Activated B cell treated with CpG ODN at 0.5 μM for 24 hours (primary cell): Measurements from ENCODE around the gene ARL2BP. TPM values are rescaled to one million over a fixed set of nuclear protein-coding genes. Genes with fewer than 3 reads are reported as not detected.

Source experiments
- ATAC-seq: fragments of 200-7000 bp; cut with Tn5 transposase; one replicate; pipeline ENCODE4 v1.10.0; 2021; ENCODE audit warnings: low read depth, mild to moderate bottlenecking, moderate library complexity
- CTCF ChIA-PET: fragments of 350-600 bp; sonication (Branson Sonifier 250); formaldehyde crosslinking; loops from one replicate; lab custom pipeline; 2021; ENCODE audit warnings: antibody characterized with exemption; lab: Charles Lee
- POLR2A ChIA-PET: fragments of 350-600 bp; sonication (Branson Sonifier 250); formaldehyde crosslinking; loops from one replicate; lab custom pipeline; 2021; ENCODE audit warnings: antibody characterized with exemption; lab: Charles Lee
- DNase-seq: peaks from one replicate; pipeline ENCODE4 v3.0.0; 2022
- H3K27ac Mint-ChIP-seq: one replicate; pipeline ENCODE4 v1.8.0; 2020; ENCODE audit warnings: mixed read lengths
- H3K27me3 Mint-ChIP-seq: one replicate; pipeline ENCODE4 v1.8.0; 2021; ENCODE audit warnings: mixed read lengths
- H3K36me3 Mint-ChIP-seq: one replicate; pipeline ENCODE4 v1.8.0; 2021; ENCODE audit warnings: low read depth, mixed read lengths
- H3K4me1 Mint-ChIP-seq: one replicate; pipeline ENCODE4 v1.8.0; 2021; ENCODE audit warnings: mixed read lengths
- H3K4me3 Mint-ChIP-seq: one replicate; pipeline ENCODE4 v1.8.0; 2020; ENCODE audit warnings: mild to moderate bottlenecking, mixed read lengths
- H3K9me3 Mint-ChIP-seq: one replicate; pipeline ENCODE4 v1.8.0; 2020; ENCODE audit warnings: mixed read lengths
- CTCF ChIP-seq: fragments of 200-600 bp; IDR thresholded peaks from one replicate; pipeline ENCODE4 v1.8.0; 2022; ENCODE audit warnings: antibody characterized with exemption, mild to moderate bottlenecking
- intact Hi-C: fragments of 100-400 bp; cut with micrococcal nuclease; formaldehyde crosslinking; loops from one replicate; pipeline ENCODE4 v1.15.1; 2024
- total RNA-seq: library from RNA; stranded (reverse); gene quantifications from 2 replicates; pipeline ENCODE4 v1.2.3, GENCODE V29; 2022

The ARL2BP gene
- total RNA-seq, 1 donor from 2014 or later: 27.1 TPM

GRCh38 chr16:57229079-57229478, 16.0 kb upstream of the ARL2BP start:
- CTCF ChIA-PET: no interaction called here
- intact Hi-C loops: no loop called here
- H3K27ac Mint-ChIP-seq: no peak overlapping the region
- H3K4me3 Mint-ChIP-seq: no peak overlapping the region
- no peak for TF ChIP-seq CTCF
- peaks cover 1% of the 10 kb centered on the region for H3K4me1 Mint-ChIP-seq
- no peaks in the 10 kb centered on the region for H3K9me3 Mint-ChIP-seq
- ATAC-seq (no peak), DNase-seq (no peak)
- no peaks in the 10 kb centered on the region for H3K27me3 Mint-ChIP-seq
- POLR2A ChIA-PET: no interaction called here
- H3K36me3 Mint-ChIP-seq: peaks cover 83% of the 10 kb centered on the region

- Mint-ChIP-seq H3K4me1 (peaks cover 25% of the 10 kb centered on the region), H3K27ac (no peak overlapping the region), H3K4me3 (no peak overlapping the region), H3K27me3 (no peaks in the 10 kb centered on the region), H3K9me3 (no peaks in the 10 kb centered on the region), H3K36me3 (peaks cover 73% of the 10 kb centered on the region)
- no peak for ATAC-seq
- TF ChIP-seq CTCF: no peak
- ChIA-PET POLR2A (no interaction called here), CTCF (no interaction called here)
- DNase-seq: no peak
- intact Hi-C loops: no loop called here
These were observed 13.2 kb upstream of the ARL2BP start for GRCh38 chr16:57231821-57232350.

GRCh38 chr16:57233944-57234706, 10.9 kb upstream of the ARL2BP start:
- Mint-ChIP-seq H3K4me3 (no peak overlapping the region), H3K27ac (peak overlapping the region; percentile 85), H3K4me1 (peaks cover 30% of the 10 kb centered on the region), H3K9me3 (no peaks in the 10 kb centered on the region), H3K27me3 (no peaks in the 10 kb centered on the region), H3K36me3 (peaks cover 70% of the 10 kb centered on the region)
- ChIA-PET CTCF (no interaction called here), POLR2A (interaction anchor here (0.5 kb wide), 1 partner anchor 25 kb away, joined by 6 read pairs; no protein-coding TSS in a partner anchor)
- DNase-seq: no peak
- no peak for ATAC-seq
- TF ChIP-seq CTCF: no peak
- intact Hi-C loops: no loop called here

- CTCF ChIA-PET: no interaction called here
- H3K4me3 Mint-ChIP-seq: no peak overlapping the region
- H3K4me1 Mint-ChIP-seq: peaks cover 32% of the 10 kb centered on the region
- TF ChIP-seq CTCF: no peak
- DNase-seq (no peak), ATAC-seq (no peak)
- POLR2A ChIA-PET: interaction anchor here (0.5 to 1.7 kb wide), 4 partner anchors 11 to 49 kb away, joined by 3 to 6 read pairs (median 6); partner anchors contain the start of genes ARL2BP, PSME3IP1 and RSPRY1
- peaks cover 71% of the 10 kb centered on the region for H3K36me3 Mint-ChIP-seq
- H3K27me3 Mint-ChIP-seq: no peaks in the 10 kb centered on the region
- H3K27ac Mint-ChIP-seq: peak overlapping the region; percentile 85
- no peaks in the 10 kb centered on the region for H3K9me3 Mint-ChIP-seq
- intact Hi-C loops: loop anchor here (1.0 kb wide), 1 partner anchor 11 kb away; the partner anchor contains the start of gene ARL2BP
These were observed 10.4 kb upstream of the ARL2BP start for GRCh38 chr16:57234707-57235092.
